C4-2B (cell line): ENCODE results near the gene RPTOR.

Experiments used
- CTCF ChIP-seq: fragments of 450-650 bp; conservative IDR thresholded peaks from 2 replicates; pipeline ENCODE4 v1.5.1; 2017; ENCODE audit warnings: mild to moderate bottlenecking
- ZFX ChIP-seq: fragments of 450-650 bp; IDR thresholded peaks from 2 replicates; pipeline ENCODE4 v1.6.1; 2017

- no peak for TF ChIP-seq CTCF
- TF ChIP-seq ZFX, result no peak
Measured at GRCh38 chr17:80850817-80851216, 306.2 kb downstream of the RPTOR start.
